ENCODE data around the gene DHDH. TPM values are rescaled to one million over a fixed set of nuclear protein-coding genes. Genes with fewer than 3 reads are reported as not detected.

The DHDH gene
- total and polyA plus RNA-seq, 2 of the 13 experiments (the other 11 are each of a cell fraction or from before 2014, with no cell fraction given): 0.13 to 0.91 TPM

DNA sequence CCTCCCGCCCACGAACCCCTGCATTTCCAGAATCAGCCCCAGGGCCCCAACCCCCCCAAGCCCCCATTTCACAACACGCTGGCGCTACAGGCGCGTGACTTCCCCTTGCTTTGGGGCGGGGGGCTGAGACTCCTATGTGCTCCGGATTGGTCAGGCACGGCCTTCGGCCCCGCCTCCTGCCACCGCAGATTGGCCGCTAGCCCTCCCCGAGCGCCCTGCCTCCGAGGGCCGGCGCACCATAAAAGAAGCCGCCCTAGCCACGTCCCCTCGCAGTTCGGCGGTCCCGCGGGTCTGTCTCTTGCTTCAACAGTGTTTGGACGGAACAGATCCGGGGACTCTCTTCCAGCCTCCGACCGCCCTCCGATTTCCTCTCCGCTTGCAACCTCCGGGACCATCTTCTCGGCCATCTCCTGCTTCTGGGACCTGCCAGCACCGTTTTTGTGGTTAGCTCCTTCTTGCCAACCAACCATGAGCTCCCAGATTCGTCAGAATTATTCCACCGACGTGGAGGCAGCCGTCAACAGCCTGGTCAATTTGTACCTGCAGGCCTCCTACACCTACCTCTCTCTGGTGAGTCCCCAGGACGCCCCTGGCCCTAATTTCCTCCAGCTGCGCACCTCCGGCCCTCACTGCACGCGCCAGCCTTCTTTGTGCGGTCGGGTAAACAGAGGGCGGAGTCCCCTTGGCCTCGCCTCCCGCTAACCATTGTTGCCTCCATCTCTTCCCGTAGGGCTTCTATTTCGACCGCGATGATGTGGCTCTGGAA lies 31.7 kb downstream of the DHDH start, which contains the start of gene FTL (continued):
- TF ChIP-seq, protein P1, sequence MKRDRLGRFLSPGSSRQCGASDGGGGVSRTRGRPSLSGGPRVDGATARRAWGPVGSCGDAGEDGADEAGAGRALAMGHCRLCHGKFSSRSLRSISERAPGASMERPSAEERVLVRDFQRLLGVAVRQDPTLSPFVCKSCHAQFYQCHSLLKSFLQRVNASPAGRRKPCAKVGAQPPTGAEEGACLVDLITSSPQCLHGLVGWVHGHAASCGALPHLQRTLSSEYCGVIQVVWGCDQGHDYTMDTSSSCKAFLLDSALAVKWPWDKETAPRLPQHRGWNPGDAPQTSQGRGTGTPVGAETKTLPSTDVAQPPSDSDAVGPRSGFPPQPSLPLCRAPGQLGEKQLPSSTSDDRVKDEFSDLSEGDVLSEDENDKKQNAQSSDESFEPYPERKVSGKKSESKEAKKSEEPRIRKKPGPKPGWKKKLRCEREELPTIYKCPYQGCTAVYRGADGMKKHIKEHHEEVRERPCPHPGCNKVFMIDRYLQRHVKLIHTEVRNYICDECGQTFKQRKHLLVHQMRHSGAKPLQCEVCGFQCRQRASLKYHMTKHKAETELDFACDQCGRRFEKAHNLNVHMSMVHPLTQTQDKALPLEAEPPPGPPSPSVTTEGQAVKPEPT (CRISPR knock-in tag; IDR thresholded peaks at IDR 0.05; ENCODE audit: low read depth): peak; percentile 86; the same call in 1 of the 2 replicates
- no peak for TF ChIP-seq MAFK (conservative IDR thresholded peaks at IDR 0.05 in 1 of 2, IDR thresholded peaks at IDR 0.05 in 1 of 2; ENCODE audit: low read length in 2 of 2)
- peak; percentile 92 for TF ChIP-seq MED8 (CRISPR knock-in tag; IDR thresholded peaks at IDR 0.05; ENCODE audit: insufficient replicate concordance)
- TF ChIP-seq, protein P2, sequence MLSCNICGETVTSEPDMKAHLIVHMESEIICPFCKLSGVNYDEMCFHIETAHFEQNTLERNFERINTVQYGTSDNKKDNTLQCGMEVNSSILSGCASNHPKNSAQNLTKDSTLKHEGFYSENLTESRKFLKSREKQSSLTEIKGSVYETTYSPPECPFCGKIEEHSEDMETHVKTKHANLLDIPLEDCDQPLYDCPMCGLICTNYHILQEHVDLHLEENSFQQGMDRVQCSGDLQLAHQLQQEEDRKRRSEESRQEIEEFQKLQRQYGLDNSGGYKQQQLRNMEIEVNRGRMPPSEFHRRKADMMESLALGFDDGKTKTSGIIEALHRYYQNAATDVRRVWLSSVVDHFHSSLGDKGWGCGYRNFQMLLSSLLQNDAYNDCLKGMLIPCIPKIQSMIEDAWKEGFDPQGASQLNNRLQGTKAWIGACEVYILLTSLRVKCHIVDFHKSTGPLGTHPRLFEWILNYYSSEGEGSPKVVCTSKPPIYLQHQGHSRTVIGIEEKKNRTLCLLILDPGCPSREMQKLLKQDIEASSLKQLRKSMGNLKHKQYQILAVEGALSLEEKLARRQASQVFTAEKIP (CRISPR knock-in tag; IDR thresholded peaks at IDR 0.05; ENCODE audit: borderline replicate concordance): no peak
- peak; percentile 67; the same call in 1 of the 2 replicates for TF ChIP-seq GABPB1 (CRISPR knock-in tag; IDR thresholded peaks at IDR 0.05)
- TF ChIP-seq ZNF556 (CRISPR knock-in tag; IDR thresholded peaks at IDR 0.05; ENCODE audit: borderline replicate concordance): peak; percentile 28; the same call in 1 of the 2 replicates
- peak; percentile 50; the same call in 1 of the 2 replicates for TF ChIP-seq ZHX2 (IDR thresholded peaks at IDR 0.05; ENCODE audit: low read depth)
- no peak for TF ChIP-seq ZHX2 (CRISPR knock-in tag; IDR thresholded peaks at IDR 0.05; ENCODE audit: borderline replicate concordance)
- no peak for TF ChIP-seq ZNF496 (CRISPR knock-in tag; IDR thresholded peaks at IDR 0.05; ENCODE audit: insufficient replicate concordance)
- TF ChIP-seq HMG20B (CRISPR knock-in tag; conservative IDR thresholded peaks at IDR 0.05): 0 out of 2 replicates have a peak, but pooled peaks have one; percentile 52
- TF ChIP-seq ZSCAN31 (CRISPR knock-in tag; IDR thresholded peaks at IDR 0.05; ENCODE audit: low read depth): peak; percentile 62; the same call in 1 of the 2 replicates
- TF ChIP-seq DZIP1 (CRISPR knock-in tag; IDR thresholded peaks at IDR 0.05): no peak
- peak; percentile 79; the same call in 1 of the 2 replicates for TF ChIP-seq ZNF441 (CRISPR knock-in tag; IDR thresholded peaks at IDR 0.05; ENCODE audit: borderline replicate concordance)
- no peak for TF ChIP-seq RORA (CRISPR knock-in tag; IDR thresholded peaks at IDR 0.05)
- TF ChIP-seq ZNF552 (CRISPR knock-in tag; IDR thresholded peaks at IDR 0.05; ENCODE audit: borderline replicate concordance): no peak
